ENCODE results near the gene OPA3. TPM values are rescaled to one million over a fixed set of nuclear protein-coding genes. Genes with fewer than 3 reads are reported as not detected.

OPA3 gene
- total RNA-seq, 1 experiment from 2014 or later, result 16.8 TPM

DNA sequence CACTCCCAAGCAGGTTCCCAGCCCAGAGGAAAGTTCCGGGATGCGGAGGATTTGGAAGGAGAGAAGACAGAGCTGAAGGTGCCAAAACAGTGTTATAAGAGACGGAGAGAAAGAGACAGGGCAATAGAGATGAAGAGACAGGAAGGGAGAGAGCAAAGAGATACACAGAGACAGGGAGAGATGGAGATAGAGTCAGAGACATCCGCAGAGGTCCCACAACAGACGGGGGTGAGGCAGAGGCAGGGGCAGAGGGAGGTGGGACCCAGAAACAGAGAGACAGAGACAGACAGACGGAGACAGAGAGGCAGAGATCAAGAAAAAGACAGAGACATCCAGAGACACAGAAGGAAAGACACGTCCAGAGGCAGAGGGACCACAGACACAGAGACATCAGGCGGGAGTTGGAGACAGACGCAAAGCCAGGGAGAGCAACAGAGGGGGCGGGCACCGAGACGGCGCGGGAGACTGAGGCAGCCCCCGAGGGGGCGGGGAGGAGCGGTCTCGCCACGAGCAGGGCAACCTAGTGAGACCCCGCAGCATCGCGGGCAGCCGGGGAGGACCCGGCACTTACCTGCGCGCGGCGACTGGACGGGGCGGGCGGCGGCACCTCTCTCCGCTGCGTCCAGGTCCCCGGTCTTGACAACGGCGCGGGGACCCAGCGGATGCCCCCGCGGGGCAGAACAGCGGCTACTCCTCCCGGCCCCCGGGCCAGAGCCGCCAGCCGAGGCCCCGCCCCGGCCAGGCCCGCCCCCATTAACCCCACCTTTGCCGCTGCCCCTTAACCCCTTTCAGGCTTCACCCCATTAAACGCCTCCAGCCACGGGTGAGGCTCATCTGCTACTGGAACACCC lies 17.1 kb upstream of the OPA3 start, which contains the start of gene GPR4:
TSS of gene GPR4 (minus strand) at position 689 of the 851 bp plus-strand sequence. CDS start 10,346 bp downstream, outside the sequence.
- intact Hi-C loops (cut with micrococcal nuclease), result loop anchor here (10.0 kb wide), 1 partner anchor 83 kb away; no protein-coding TSS in a partner anchor
- H3K4me3 Mint-ChIP-seq (ENCODE audit: unreplicated experiment), result peak within 1 kb of the TSS; percentile 4
- H3K9me3 Mint-ChIP-seq (ENCODE audit: unreplicated experiment), result no peaks in the 10 kb centered on the region
- no peak for DNase-seq (ENCODE audit: unreplicated experiment)
- peaks cover 63% of the 10 kb centered on the region for H3K27me3 Mint-ChIP-seq (ENCODE audit: insufficient read depth, unreplicated experiment)
- ChIA-PET POLR2A (no interaction called here), CTCF (interaction anchor here (1.2 kb wide), 1 partner anchor 11 kb away, joined by 3 read pairs; no protein-coding TSS in a partner anchor)
- peaks cover 1% of the 10 kb centered on the region for H3K36me3 Mint-ChIP-seq (ENCODE audit: insufficient read depth, unreplicated experiment)
- H3K27ac Mint-ChIP-seq (ENCODE audit: low read depth, unreplicated experiment), result no peak within 1 kb of the TSS
- TF ChIP-seq CTCF (IDR thresholded peaks at IDR 0.05; ENCODE audit: unreplicated experiment), result no peak
- H3K4me1 Mint-ChIP-seq (ENCODE audit: insufficient read depth, unreplicated experiment), result peaks cover 17% of the 10 kb centered on the region
- BruUV-seq (replicated peaks), result no TSS peak

DNA sequence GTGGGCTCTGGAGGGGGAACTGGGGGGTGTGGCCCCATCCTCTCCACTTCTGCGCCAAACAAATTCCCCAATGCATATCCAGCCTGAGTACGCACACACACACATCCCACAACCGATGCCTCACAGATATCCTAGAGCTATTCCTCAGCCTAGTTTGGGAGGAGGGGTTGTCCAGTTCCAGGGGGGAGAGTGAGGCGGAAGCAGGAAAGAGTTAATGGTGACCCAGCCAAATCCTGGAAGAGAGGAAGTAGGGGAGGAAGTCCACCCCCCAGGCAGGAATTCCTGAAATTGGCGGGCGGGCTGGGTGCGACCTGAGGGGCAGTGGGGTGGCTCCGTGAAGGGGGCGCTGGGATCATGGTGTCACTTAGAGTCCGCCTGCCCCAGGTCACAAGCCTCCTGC lies 16.5 kb upstream of the OPA3 start:
- ChIA-PET POLR2A (no interaction called here), CTCF (interaction anchor here (1.2 kb wide), 1 partner anchor 12 kb away, joined by 3 read pairs; no protein-coding TSS in a partner anchor)
- DNase-seq (ENCODE audit: unreplicated experiment), result no peak
- H3K4me3 Mint-ChIP-seq (ENCODE audit: unreplicated experiment), result no peak overlapping the region
- peaks cover 17% of the 10 kb centered on the region for H3K4me1 Mint-ChIP-seq (ENCODE audit: insufficient read depth, unreplicated experiment)
- H3K9me3 Mint-ChIP-seq (ENCODE audit: unreplicated experiment), result no peaks in the 10 kb centered on the region
- TF ChIP-seq CTCF (IDR thresholded peaks at IDR 0.05; ENCODE audit: unreplicated experiment), result no peak
- H3K36me3 Mint-ChIP-seq (ENCODE audit: insufficient read depth, unreplicated experiment), result no peaks in the 10 kb centered on the region
- intact Hi-C loops (cut with micrococcal nuclease), result loop anchor here (10.0 kb wide), 1 partner anchor 84 kb away; no protein-coding TSS in a partner anchor
- no peak overlapping the region for H3K27ac Mint-ChIP-seq (ENCODE audit: low read depth, unreplicated experiment)
- BruUV-seq (replicated peaks), result no TSS peak
- peaks cover 69% of the 10 kb centered on the region for H3K27me3 Mint-ChIP-seq (ENCODE audit: insufficient read depth, unreplicated experiment)

DNA sequence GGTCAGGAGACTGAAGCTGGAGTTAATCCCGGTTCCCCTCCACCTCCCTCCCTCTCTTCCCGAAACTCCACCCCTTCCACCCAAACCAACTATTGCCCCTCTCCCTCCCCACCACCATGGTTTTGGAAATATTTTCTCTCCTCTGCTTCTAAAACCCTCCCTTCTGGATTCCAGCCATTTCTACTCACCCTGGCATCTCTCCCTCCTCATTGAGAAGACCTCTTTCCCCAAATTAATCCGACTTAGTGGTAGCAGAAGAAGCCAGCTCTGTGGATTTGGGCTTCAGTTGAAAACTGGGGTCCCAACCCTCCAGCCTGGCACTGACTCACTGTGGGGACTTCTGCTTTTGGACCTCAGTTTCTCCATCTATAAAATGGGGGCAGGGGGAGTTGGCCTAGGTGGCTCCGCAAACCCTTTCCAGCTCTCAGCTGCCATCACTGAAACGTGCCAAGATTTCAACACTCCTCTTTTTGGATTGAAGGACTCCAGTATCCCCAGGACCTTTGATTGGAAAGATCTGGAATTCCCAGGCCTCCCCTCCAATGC lies 15.8 kb upstream of the OPA3 start:
- H3K27me3 Mint-ChIP-seq (ENCODE audit: insufficient read depth, unreplicated experiment), result peaks cover 73% of the 10 kb centered on the region
- no peaks in the 10 kb centered on the region for H3K9me3 Mint-ChIP-seq (ENCODE audit: unreplicated experiment)
- BruUV-seq (replicated peaks), result no TSS peak
- H3K27ac Mint-ChIP-seq (ENCODE audit: low read depth, unreplicated experiment), result no peak overlapping the region
- POLR2A ChIA-PET, result interaction anchor here (0.6 kb wide), 1 partner anchor 39 kb away, joined by 3 read pairs; the partner anchor contains the start of gene EML2
- no peak for TF ChIP-seq CTCF (IDR thresholded peaks at IDR 0.05; ENCODE audit: unreplicated experiment)
- peaks cover 17% of the 10 kb centered on the region for H3K4me1 Mint-ChIP-seq (ENCODE audit: insufficient read depth, unreplicated experiment)
- no peaks in the 10 kb centered on the region for H3K36me3 Mint-ChIP-seq (ENCODE audit: insufficient read depth, unreplicated experiment)
- no peak overlapping the region for H3K4me3 Mint-ChIP-seq (ENCODE audit: unreplicated experiment)
- intact Hi-C loops (cut with micrococcal nuclease), result loop anchor here (10.0 kb wide), 1 partner anchor 84 kb away; no protein-coding TSS in a partner anchor
- no peak for DNase-seq (ENCODE audit: unreplicated experiment)
- CTCF ChIA-PET, result interaction anchor here (1.2 kb wide), 1 partner anchor 13 kb away, joined by 3 read pairs; no protein-coding TSS in a partner anchor

- Mint-ChIP-seq H3K27me3 (ENCODE audit: insufficient read depth, unreplicated experiment) (peaks cover 73% of the 10 kb centered on the region), H3K4me1 (ENCODE audit: insufficient read depth, unreplicated experiment) (peaks cover 17% of the 10 kb centered on the region), H3K9me3 (ENCODE audit: unreplicated experiment) (no peaks in the 10 kb centered on the region), H3K27ac (ENCODE audit: low read depth, unreplicated experiment) (no peak overlapping the region), H3K4me3 (ENCODE audit: unreplicated experiment) (no peak overlapping the region), H3K36me3 (ENCODE audit: insufficient read depth, unreplicated experiment) (no peaks in the 10 kb centered on the region)
- no peak for TF ChIP-seq CTCF (IDR thresholded peaks at IDR 0.05; ENCODE audit: unreplicated experiment)
- CTCF ChIA-PET, result interaction anchor here (0.6 to 1.7 kb wide), 2 partner anchors 43 to 82 kb away, joined by 3 to 4 read pairs; no protein-coding TSS in a partner anchor
- POLR2A ChIA-PET, result no interaction called here
- intact Hi-C loops (cut with micrococcal nuclease), result no loop called here
- no TSS peak for BruUV-seq (replicated peaks)
- no peak for DNase-seq (ENCODE audit: unreplicated experiment)
Observed at GRCh38 chr19:45599286-45599685, 14.7 kb upstream of the OPA3 start.
